HEK293 (cell line): ENCODE data around the gene EEF1AKMT1.

Experiments
- CTCF ChIA-PET: fragments of 350-600 bp; formaldehyde crosslinking; extraction: SDS; loops from one replicate; lab custom pipeline; 2021; ENCODE audit warnings: antibody characterized with exemption; lab: Yijun Ruan, JAX
- POLR2A ChIA-PET: fragments of 300-600 bp; formaldehyde crosslinking; extraction: SDS; loops from one replicate; lab custom pipeline; 2020; ENCODE audit warnings: antibody characterized with exemption, inconsistent platforms; lab: Yijun Ruan, JAX
- H3K27ac ChIP-seq: fragments of 200-500 bp; sonication (Bioruptor generic); 2 replicates; pipeline ENCODE4 v1.5.1; 2014; ENCODE audit warnings: low read depth, low read length, control low read depth, inconsistent platforms; ENCODE audit errors: extremely low read depth
- H3K36me3 ChIP-seq, 2 experiments: fragments of 200-500 bp in 1 of 2; sonication (Bioruptor generic) in 1 of 2; 1 replicate in 1 of 2; 2 replicates in 1 of 2; pipeline ENCODE4 v1.5.1; 2014 to 2017; ENCODE audit warnings: inconsistent platforms in 2 of 2, low read length in 2 of 2; ENCODE audit not compliant: control insufficient read depth in 2 of 2, insufficient read depth in 1 of 2
- H3K4me1 ChIP-seq: fragments of 200-500 bp; sonication (Bioruptor generic); 2 replicates; pipeline ENCODE4 v1.5.1; 2014; ENCODE audit warnings: mild to moderate bottlenecking, low read length, inconsistent platforms; ENCODE audit not compliant: control insufficient read depth, insufficient read depth
- H3K4me3 ChIP-seq: 2 replicates; pipeline ENCODE4 v1.5.1; 2011; ENCODE audit warnings: low read depth, mild to moderate bottlenecking, control low read depth, low read length, moderate library complexity
- H3K9me3 ChIP-seq: fragments of 200-500 bp; sonication (Bioruptor generic); 2 replicates; pipeline ENCODE4 v1.5.1; 2014; ENCODE audit warnings: low read depth, low read length, inconsistent platforms; ENCODE audit not compliant: control insufficient read depth, insufficient read depth
- CTCF ChIP-seq: fragments of 450-650 bp; formaldehyde crosslinking; IDR thresholded peaks from 2 replicates; pipeline ENCODE4 v1.5.1; 2016; ENCODE audit warnings: missing biosample characterization, missing genetic modification characterization
- HOXC10 ChIP-seq: sonication (generic); formaldehyde crosslinking; IDR thresholded peaks from 2 replicates; pipeline ENCODE4 v1.8.1; 2023; ENCODE audit warnings: mild to moderate bottlenecking, missing genetic modification reagents
- HOXD13 ChIP-seq: sonication (generic); formaldehyde crosslinking; IDR thresholded peaks from 2 replicates; pipeline ENCODE4 v1.8.0; 2022; ENCODE audit warnings: missing genetic modification reagents, borderline replicate concordance
- MZF1 ChIP-seq: fragments of 450-650 bp; formaldehyde crosslinking; IDR thresholded peaks from 2 replicates; pipeline ENCODE4 v1.5.1; 2017; ENCODE audit warnings: missing biosample characterization, missing genetic modification characterization, borderline replicate concordance
- OSR2 ChIP-seq: fragments of 450-650 bp; formaldehyde crosslinking; IDR thresholded peaks from 2 replicates; pipeline ENCODE4 v1.5.1; 2016; ENCODE audit warnings: missing biosample characterization, missing genetic modification characterization
- PRDM2 ChIP-seq: fragments of 450-650 bp; formaldehyde crosslinking; IDR thresholded peaks from 2 replicates; pipeline ENCODE4 v1.5.1; 2016; ENCODE audit warnings: missing biosample characterization, missing genetic modification characterization, borderline replicate concordance
- REPIN1 ChIP-seq: fragments of 450-650 bp; formaldehyde crosslinking; IDR thresholded peaks from 2 replicates; pipeline ENCODE4 v1.5.1; 2017; ENCODE audit warnings: missing biosample characterization, missing genetic modification characterization, low read depth
- SP7 ChIP-seq: fragments of 450-650 bp; formaldehyde crosslinking; IDR thresholded peaks from 2 replicates; pipeline ENCODE4 v1.5.1; 2016; ENCODE audit warnings: missing biosample characterization, missing genetic modification characterization
- TRIM28 ChIP-seq: IDR thresholded peaks from 2 replicates; pipeline ENCODE4 v1.6.1; 2011; ENCODE audit warnings: low read length, control low read depth, borderline replicate concordance
- TSHZ1 ChIP-seq: fragments of 450-650 bp; formaldehyde crosslinking; IDR thresholded peaks from 2 replicates; pipeline ENCODE4 v1.5.1; 2016; ENCODE audit warnings: missing biosample characterization, missing genetic modification characterization, borderline replicate concordance
- WT1 ChIP-seq: fragments of 450-650 bp; formaldehyde crosslinking; IDR thresholded peaks from 2 replicates; pipeline ENCODE4 v1.5.1; 2016; ENCODE audit warnings: missing biosample characterization, missing genetic modification characterization
- ZNF146 ChIP-seq: fragments of 450-650 bp; formaldehyde crosslinking; IDR thresholded peaks from 2 replicates; pipeline ENCODE4 v1.5.1; 2016; ENCODE audit warnings: missing biosample characterization, missing genetic modification characterization
- ZNF169 ChIP-seq: fragments of 450-650 bp; formaldehyde crosslinking; IDR thresholded peaks from 2 replicates; pipeline ENCODE4 v1.5.1; 2016; ENCODE audit warnings: missing biosample characterization, missing genetic modification characterization
- ZNF175 ChIP-seq: fragments of 450-650 bp; formaldehyde crosslinking; IDR thresholded peaks from 2 replicates; pipeline ENCODE4 v1.5.1; 2016; ENCODE audit warnings: missing biosample characterization, missing genetic modification characterization
- ZNF23 ChIP-seq: fragments of 450-650 bp; formaldehyde crosslinking; IDR thresholded peaks from 2 replicates; pipeline ENCODE4 v1.5.1; 2016; ENCODE audit warnings: missing biosample characterization, missing genetic modification characterization, borderline replicate concordance
- ZNF302 ChIP-seq: fragments of 450-650 bp; formaldehyde crosslinking; IDR thresholded peaks from 2 replicates; pipeline ENCODE4 v1.5.1; 2016; ENCODE audit warnings: missing biosample characterization, missing genetic modification characterization, low read depth
- ZNF324 ChIP-seq: fragments of 450-650 bp; formaldehyde crosslinking; IDR thresholded peaks from 2 replicates; pipeline ENCODE4 v1.5.1; 2016; ENCODE audit warnings: missing biosample characterization, missing genetic modification characterization
- ZNF488 ChIP-seq: fragments of 450-650 bp; formaldehyde crosslinking; IDR thresholded peaks from 2 replicates; pipeline ENCODE4 v1.5.1; 2016; ENCODE audit warnings: missing biosample characterization, missing genetic modification characterization
- ZNF510 ChIP-seq: fragments of 450-650 bp; formaldehyde crosslinking; IDR thresholded peaks from 2 replicates; pipeline ENCODE4 v1.5.1; 2018; ENCODE audit warnings: mild to moderate bottlenecking, missing genetic modification characterization, missing biosample characterization; ENCODE audit not compliant: insufficient replicate concordance
- ZNF521 ChIP-seq: fragments of 450-650 bp; formaldehyde crosslinking; IDR thresholded peaks from 2 replicates; pipeline ENCODE4 v1.5.1; 2017; ENCODE audit warnings: missing biosample characterization, mild to moderate bottlenecking, missing genetic modification characterization
- ZNF658 ChIP-seq: fragments of 450-650 bp; formaldehyde crosslinking; IDR thresholded peaks from 2 replicates; pipeline ENCODE4; 2016; ENCODE audit warnings: missing biosample characterization, missing genetic modification characterization
- ZNF664 ChIP-seq: fragments of 450-650 bp; formaldehyde crosslinking; IDR thresholded peaks from 2 replicates; pipeline ENCODE4 v1.5.1; 2016; ENCODE audit warnings: missing biosample characterization, missing genetic modification characterization

EEF1AKMT1 gene

GRCh38 chr13:20773194-20774080 is at the start of gene EEF1AKMT1 (continued):
- TF ChIP-seq OSR2 (no peak), ZNF324 (no peak)

GRCh38 chr13:20823071-20823470 is 49.3 kb upstream of the EEF1AKMT1 start:
- TF ChIP-seq ZNF510 (tag by site-specific recombination) (no peak), ZNF664 (no peak), CTCF (tag by site-specific recombination) (no peak), ZNF169 (tag by site-specific recombination) (no peak), REPIN1 (no peak), MZF1 (no peak), ZNF658 (tag by site-specific recombination) (no peak), ZNF23 (no peak)
- H3K4me1 ChIP-seq = no peaks in the 10 kb centered on the region
- POLR2A ChIA-PET = no interaction called here
- no peak overlapping the region for H3K27ac ChIP-seq
- no peak overlapping the region for H3K4me3 ChIP-seq
- peaks cover 0 to 6% of the 10 kb centered on the region in 2 experiments; a peak in 1 of 3 replicates for H3K36me3 ChIP-seq
- no peaks in the 10 kb centered on the region for H3K9me3 ChIP-seq
- CTCF ChIA-PET = no interaction called here

- Histone ChIP-seq H3K4me1 (no peaks in the 10 kb centered on the region), H3K27ac (no peak overlapping the region), H3K36me3 (peaks cover 0 to 6% of the 10 kb centered on the region in 2 experiments; a peak in 1 of 3 replicates), H3K4me3 (no peak overlapping the region), H3K9me3 (no peaks in the 10 kb centered on the region)
- CTCF ChIA-PET = interaction anchor here (0.8 to 1.1 kb wide), 2 partner anchors 20 to 327 kb away, joined by 3 to 5 read pairs; no protein-coding TSS in a partner anchor
- POLR2A ChIA-PET = no interaction called here
- TF ChIP-seq PRDM2 (tag by site-specific recombination) (no peak), ZNF146 (no peak), WT1 (tag by site-specific recombination) (no peak), HOXD13 (CRISPR knock-in tag) (no peak), SP7 (no peak), TRIM28 (no peak), ZNF488 (tag by site-specific recombination) (no peak), ZNF175 (tag by site-specific recombination) (no peak), HOXC10 (CRISPR knock-in tag) (no peak), ZNF521 (no peak), TSHZ1 (tag by site-specific recombination) (no peak), ZNF510 (tag by site-specific recombination) (no peak), ZNF302 (tag by site-specific recombination) (no peak)
These were observed 48.6 kb upstream of the EEF1AKMT1 start for GRCh38 chr13:20822406-20822805.
